ENCODE data around the gene RASSF1. TPM values are rescaled to one million over a fixed set of nuclear protein-coding genes. Genes with fewer than 3 reads are reported as not detected.

RASSF1 gene
- total RNA-seq, 1 experiment from 2014 or later, result 29.6 TPM

- Histone ChIP-seq H2AFZ (ENCODE audit: low read depth, low read length, poor library complexity, severe bottlenecking) (no peak within 1 kb of the TSS), H3K79me2 (ENCODE audit: insufficient read depth, low read length) (peaks cover 26% of the 10 kb centered on the region), H3K27ac (ENCODE audit: low read depth, low read length) (peak within 1 kb of the TSS; percentile 70), H3K4me2 (ENCODE audit: low read length) (peak within 1 kb of the TSS; percentile 91), H3K9me3 (ENCODE audit: control insufficient read depth in 1 of 2, insufficient read depth in 1 of 2, low read depth in 1 of 2, low read length in 2 of 2) (no peaks in the 10 kb centered on the region), H3K4me3 (replicated peaks in 1 of 2; ENCODE audit: low read depth in 1 of 2, low read length in 2 of 2) (peak within 1 kb of the TSS; percentile 73 to 83), H3K9ac (ENCODE audit: low read length) (peak within 1 kb of the TSS; percentile 72), H3K36me3 (ENCODE audit: control insufficient read depth in 1 of 2, insufficient read depth in 2 of 2, low read length in 2 of 2) (peaks cover 7 to 31% of the 10 kb centered on the region in 2 experiments; a peak in 2 of 4 replicates), H3K27me3 (ENCODE audit: insufficient read depth, low read length) (no peaks in the 10 kb centered on the region), H3K9me2 (ENCODE audit: insufficient read depth) (no peaks in the 10 kb centered on the region), H3K4me1 (ENCODE audit: control insufficient read depth in 1 of 2, insufficient read depth in 2 of 2, low read length in 2 of 2) (peaks cover 6 to 37% of the 10 kb centered on the region in 2 experiments), H4K20me1 (ENCODE audit: insufficient read depth) (no peaks in the 10 kb centered on the region)
- intact Hi-C loops (cut with micrococcal nuclease), result loop anchor here (1.0 to 10.0 kb wide), 2 partner anchors 9 to 1034 kb away; partner anchors contain the start of genes MANF and TMEM115
- CTCF ChIA-PET, result interaction anchor here (0.8 to 1.7 kb wide), 4 partner anchors 10 to 192 kb away, joined by 3 to 9 read pairs (median 6); partner anchors contain the start of gene RASSF1
- RAD21 ChIA-PET (ENCODE audit: low non-redundant PET in 1 of 2, low total read pairs in 2 of 2, uncharacterized antibody in 2 of 2, unreplicated experiment in 2 of 2), result no interaction called here
- ATAC-seq, result peak; percentile 92
- BruUV-seq (replicated peaks), result TSS peak; percentile 47
- TF ChIP-seq ZFX (IDR thresholded peaks at IDR 0.05) (peak; percentile 74; the same call in 1 of the 2 replicates), POLR2A (IDR thresholded peaks at IDR 0.05; ENCODE audit: borderline replicate concordance, extremely low read depth, insufficient read depth, insufficient read length) (peak; percentile 78), FOSL1 (IDR thresholded peaks at IDR 0.05; ENCODE audit: low read depth) (no peak), POLR2AphosphoS5 (IDR thresholded peaks at IDR 0.05; ENCODE audit: low read depth, low read length) (peak; percentile 94), EZH2 (IDR thresholded peaks at IDR 0.05) (no peak), RAD21 (IDR thresholded peaks at IDR 0.05; ENCODE audit: low read depth) (no peak)
- POLR2A ChIA-PET, result interaction anchor here (0.6 to 2.2 kb wide), 9 partner anchors 9 to 198 kb away, joined by 3 to 21 read pairs (median 3); partner anchors contain the start of genes RASSF1, TMEM115 and TUSC2
- peak; percentile 89 for DNase-seq (ENCODE audit: low read depth, low spot score)
These were observed 10.1 kb upstream of the RASSF1 start, which contains the start of the genes CYB561D2 and NPRL2 for GRCh38 chr3:50350527-50351322. TSS of gene CYB561D2 (plus strand) at chr3:50350862. CDS start at chr3:50351434, 572 bp downstream. TSS of gene NPRL2 (minus strand) at chr3:50350775. CDS start at chr3:50350652, 123 bp downstream.

- H2AFZ ChIP-seq (ENCODE audit: low read depth, low read length, poor library complexity, severe bottlenecking), result no peak overlapping the region
- intact Hi-C loops (cut with micrococcal nuclease), result loop anchor here (10.0 kb wide), 1 partner anchor 1035 kb away; the partner anchor contains the start of gene MANF
- H3K9me3 ChIP-seq (ENCODE audit: control insufficient read depth in 1 of 2, insufficient read depth in 1 of 2, low read depth in 1 of 2, low read length in 2 of 2), result no peaks in the 10 kb centered on the region
- H3K9me2 ChIP-seq (ENCODE audit: insufficient read depth), result no peaks in the 10 kb centered on the region
- peaks cover 7 to 31% of the 10 kb centered on the region in 2 experiments; a peak in 2 of 4 replicates for H3K36me3 ChIP-seq (ENCODE audit: control insufficient read depth in 1 of 2, insufficient read depth in 2 of 2, low read length in 2 of 2)
- peak overlapping the region; percentile 72 for H3K9ac ChIP-seq (ENCODE audit: low read length)
- H3K27ac ChIP-seq (ENCODE audit: low read depth, low read length), result peak overlapping the region; percentile 70
- peaks cover 21% of the 10 kb centered on the region for H3K79me2 ChIP-seq (ENCODE audit: insufficient read depth, low read length)
- RAD21 ChIA-PET (ENCODE audit: low non-redundant PET in 1 of 2, low total read pairs in 2 of 2, uncharacterized antibody in 2 of 2, unreplicated experiment in 2 of 2), result no interaction called here
- DNase-seq (ENCODE audit: low read depth, low spot score) (no peak), ATAC-seq (no peak)
- H3K27me3 ChIP-seq (ENCODE audit: insufficient read depth, low read length), result no peaks in the 10 kb centered on the region
- H4K20me1 ChIP-seq (ENCODE audit: insufficient read depth), result no peaks in the 10 kb centered on the region
- H3K4me2 ChIP-seq (ENCODE audit: low read length), result peak overlapping the region; percentile 91
- CTCF ChIA-PET, result interaction anchor here (0.8 to 3.6 kb wide), 5 partner anchors 9 to 192 kb away, joined by 3 to 24 read pairs (median 7); partner anchors contain the start of gene RASSF1
- H3K4me1 ChIP-seq (ENCODE audit: control insufficient read depth in 1 of 2, insufficient read depth in 2 of 2, low read length in 2 of 2), result peaks cover 11 to 43% of the 10 kb centered on the region in 2 experiments
- POLR2A ChIA-PET, result interaction anchor here (0.6 to 2.2 kb wide), 7 partner anchors 9 to 198 kb away, joined by 3 to 21 read pairs (median 4); partner anchors contain the start of genes RASSF1 and TMEM115
- TSS peak; percentile 56 for BruUV-seq (replicated peaks)
- H3K4me3 ChIP-seq (replicated peaks in 1 of 2; ENCODE audit: low read depth in 1 of 2, low read length in 2 of 2), result peak overlapping the region; percentile 73 to 83
- TF ChIP-seq POLR2A (IDR thresholded peaks at IDR 0.05; ENCODE audit: borderline replicate concordance, extremely low read depth, insufficient read depth, insufficient read length) (no peak), REST (IDR thresholded peaks at IDR 0.05; ENCODE audit: low read depth) (no peak), TCF7L2 (IDR thresholded peaks at IDR 0.05; ENCODE audit: borderline replicate concordance, extremely low read depth, insufficient read depth, insufficient read length) (no peak), ZNF274 (IDR thresholded peaks at IDR 0.05; ENCODE audit: low read depth, low read length) (no peak), MAX (IDR thresholded peaks at IDR 0.05) (no peak), ZBTB33 (IDR thresholded peaks at IDR 0.05; ENCODE audit: extremely low read depth, insufficient replicate concordance, low read length) (no peak)
These were observed 9.5 kb upstream of the RASSF1 start for GRCh38 chr3:50350213-50350526.
